Activated CD8-positive, alpha-beta memory T cell treated with anti-CD3 and anti-CD28 coated beads, Interleukin-2, amount 50 U/mL, for 1 hour (primary cell): ENCODE measurements around the gene PROSER3.

Experiments
- DNase-seq: peaks from one replicate; pipeline ENCODE4 v3.0.0-alpha.2; 2020; ENCODE audit errors: extremely low read depth

PROSER3 gene

GRCh38 chr19:35776102-35776788, 18.3 kb downstream of the PROSER3 start:
- no peak for DNase-seq

GRCh38 chr19:35777086-35777841, 19.3 kb downstream of the PROSER3 start:
- DNase-seq, result no peak

- DNase-seq, result no peak
Observed at GRCh38 chr19:35777961-35778360, 20.0 kb downstream of the PROSER3 start.

DNA sequence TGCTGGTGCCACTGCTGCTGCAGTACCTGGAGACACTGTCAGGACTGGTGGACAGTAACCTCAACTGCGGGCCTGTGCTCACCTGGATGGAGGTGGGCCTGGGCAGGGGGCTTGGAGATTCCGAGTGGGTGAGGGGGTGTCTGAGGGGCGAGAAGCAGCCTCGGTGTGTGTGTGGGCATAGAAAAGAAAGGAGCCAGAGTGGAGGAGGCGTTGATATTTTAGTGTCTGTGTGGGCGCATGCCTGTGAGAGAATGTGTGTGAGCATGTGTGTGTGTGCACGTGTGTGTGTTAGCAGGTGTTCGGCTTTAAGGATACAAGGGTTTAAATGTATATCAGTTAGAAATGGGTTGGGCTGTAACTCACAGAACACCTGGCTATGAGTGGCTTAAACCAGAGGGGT, 21.1 kb downstream of the PROSER3 start:
- no peak for DNase-seq

GRCh38 chr19:35780058-35780457, 22.1 kb downstream of the PROSER3 start:
- DNase-seq, result no peak

- DNase-seq, result no peak
Observed at GRCh38 chr19:35780717-35781116, 22.7 kb downstream of the PROSER3 start.

DNA sequence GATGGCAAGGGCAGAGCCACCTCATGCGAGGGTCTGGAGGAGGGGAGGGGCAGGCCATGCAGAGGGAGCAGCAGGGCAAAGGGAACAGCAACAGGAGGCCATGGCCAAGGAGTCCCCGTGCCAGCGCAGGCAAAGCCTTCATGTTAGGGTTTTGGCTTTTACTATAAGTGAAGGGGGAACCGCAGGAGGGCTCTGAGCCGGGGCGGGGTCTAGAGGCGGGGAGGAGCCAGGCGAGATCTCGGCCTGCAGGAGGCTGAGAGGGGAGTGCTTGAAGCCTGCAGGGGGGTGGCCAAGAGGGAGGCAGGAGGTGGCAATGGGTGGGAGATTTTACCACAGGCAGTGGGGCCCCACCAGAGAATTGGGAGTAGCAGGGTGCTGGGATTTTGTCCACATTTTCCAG, 23.7 kb downstream of the PROSER3 start:
- DNase-seq, result no peak

DNA sequence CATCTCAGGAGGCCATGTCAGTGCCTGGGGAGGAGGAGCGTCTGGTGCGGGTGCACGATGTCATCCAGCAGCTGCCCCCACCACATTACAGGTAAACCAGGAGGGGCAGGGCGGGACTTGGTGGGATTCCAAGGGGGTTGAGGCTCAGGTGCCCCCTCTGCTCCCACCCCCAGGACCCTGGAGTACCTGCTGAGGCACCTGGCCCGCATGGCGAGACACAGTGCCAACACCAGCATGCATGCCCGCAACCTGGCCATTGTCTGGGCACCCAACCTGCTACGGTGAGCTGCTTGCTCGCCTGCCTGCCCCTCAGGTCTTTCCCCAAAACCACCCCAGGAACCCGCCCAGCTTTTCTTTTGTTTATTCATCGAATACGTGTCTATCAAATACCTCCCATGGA, 24.6 kb downstream of the PROSER3 start:
- DNase-seq, result no peak

GRCh38 chr19:35783469-35784434, 25.8 kb downstream of the PROSER3 start:
- no peak for DNase-seq

DNA sequence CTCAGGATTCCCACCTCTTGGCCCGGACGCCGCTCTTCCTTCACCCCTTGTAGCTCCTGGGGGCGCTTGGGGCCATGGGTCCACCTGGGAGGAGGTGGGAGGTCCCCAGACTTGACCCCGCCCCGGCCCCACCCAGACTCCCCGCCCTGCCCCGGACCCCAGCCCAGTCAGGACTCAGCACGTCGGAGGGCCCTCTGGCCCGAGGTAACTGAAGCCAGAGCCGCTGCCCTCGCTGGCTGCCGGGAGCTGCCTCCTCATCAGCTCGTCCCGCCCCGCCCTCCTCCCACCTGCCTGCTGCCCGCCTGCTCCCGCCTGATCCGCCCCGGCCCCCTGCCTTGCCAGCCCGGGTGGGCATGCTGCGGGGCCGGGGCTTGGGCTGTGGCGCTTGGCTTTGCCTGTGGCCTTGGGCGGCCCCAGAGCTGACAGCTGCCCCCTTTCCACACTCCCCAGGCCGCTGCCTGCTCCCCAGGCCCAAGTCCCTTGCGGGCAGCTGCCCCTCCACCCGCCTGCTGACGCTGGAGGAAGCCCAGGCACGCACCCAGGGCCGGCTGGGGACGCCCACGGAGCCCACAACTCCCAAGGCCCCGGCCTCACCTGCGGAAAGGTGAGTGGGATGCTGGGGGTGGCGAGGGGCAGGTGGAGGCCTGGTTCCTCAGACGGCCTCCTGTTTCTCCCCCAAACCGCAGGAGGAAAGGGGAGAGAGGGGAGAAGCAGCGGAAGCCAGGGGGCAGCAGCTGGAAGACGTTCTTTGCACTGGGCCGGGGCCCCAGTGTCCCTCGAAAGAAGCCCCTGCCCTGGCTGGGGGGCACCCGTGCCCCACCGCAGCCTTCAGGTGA, 26.7 kb downstream of the PROSER3 start:
- DNase-seq, result no peak

GRCh38 chr19:35785339-35785627, 27.3 kb downstream of the PROSER3 start:
- no peak for DNase-seq

DNA sequence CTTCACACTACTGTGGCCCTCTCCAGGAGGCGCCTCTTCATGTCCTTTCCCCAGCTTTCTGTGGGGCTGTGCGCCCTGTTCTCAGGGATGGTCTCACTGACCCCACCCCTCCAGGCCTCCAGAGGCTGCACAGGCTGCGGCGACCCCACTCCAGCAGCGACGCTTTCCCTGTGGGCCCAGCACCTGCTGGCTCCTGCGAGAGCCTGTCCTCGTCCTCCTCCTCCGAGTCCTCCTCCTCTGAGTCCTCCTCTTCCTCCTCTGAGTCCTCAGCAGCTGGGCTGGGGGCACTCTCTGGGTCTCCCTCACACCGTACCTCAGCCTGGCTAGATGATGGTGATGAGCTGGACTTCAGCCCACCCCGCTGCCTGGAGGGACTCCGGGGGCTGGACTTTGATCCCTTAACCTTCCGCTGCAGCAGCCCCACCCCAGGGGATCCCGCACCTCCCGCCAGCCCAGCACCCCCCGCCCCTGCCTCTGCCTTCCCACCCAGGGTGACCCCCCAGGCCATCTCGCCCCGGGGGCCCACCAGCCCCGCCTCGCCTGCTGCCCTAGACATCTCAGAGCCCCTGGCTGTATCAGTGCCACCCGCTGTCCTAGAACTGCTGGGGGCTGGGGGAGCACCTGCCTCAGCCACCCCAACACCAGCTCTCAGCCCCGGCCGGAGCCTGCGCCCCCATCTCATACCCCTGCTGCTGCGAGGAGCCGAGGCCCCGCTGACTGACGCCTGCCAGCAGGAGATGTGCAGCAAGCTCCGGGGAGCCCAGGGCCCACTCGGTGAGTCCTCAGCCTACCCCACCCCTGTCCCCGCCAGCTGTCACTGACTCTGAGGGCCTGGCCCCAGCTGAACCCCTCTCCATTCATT, 28.6 kb downstream of the PROSER3 start:
- DNase-seq, result no peak

- no peak for DNase-seq
Observed at GRCh38 chr19:35787227-35787799, 29.3 kb downstream of the PROSER3 start.

GRCh38 chr19:35788205-35788960, 30.4 kb downstream of the PROSER3 start:
- DNase-seq, result no peak

DNA sequence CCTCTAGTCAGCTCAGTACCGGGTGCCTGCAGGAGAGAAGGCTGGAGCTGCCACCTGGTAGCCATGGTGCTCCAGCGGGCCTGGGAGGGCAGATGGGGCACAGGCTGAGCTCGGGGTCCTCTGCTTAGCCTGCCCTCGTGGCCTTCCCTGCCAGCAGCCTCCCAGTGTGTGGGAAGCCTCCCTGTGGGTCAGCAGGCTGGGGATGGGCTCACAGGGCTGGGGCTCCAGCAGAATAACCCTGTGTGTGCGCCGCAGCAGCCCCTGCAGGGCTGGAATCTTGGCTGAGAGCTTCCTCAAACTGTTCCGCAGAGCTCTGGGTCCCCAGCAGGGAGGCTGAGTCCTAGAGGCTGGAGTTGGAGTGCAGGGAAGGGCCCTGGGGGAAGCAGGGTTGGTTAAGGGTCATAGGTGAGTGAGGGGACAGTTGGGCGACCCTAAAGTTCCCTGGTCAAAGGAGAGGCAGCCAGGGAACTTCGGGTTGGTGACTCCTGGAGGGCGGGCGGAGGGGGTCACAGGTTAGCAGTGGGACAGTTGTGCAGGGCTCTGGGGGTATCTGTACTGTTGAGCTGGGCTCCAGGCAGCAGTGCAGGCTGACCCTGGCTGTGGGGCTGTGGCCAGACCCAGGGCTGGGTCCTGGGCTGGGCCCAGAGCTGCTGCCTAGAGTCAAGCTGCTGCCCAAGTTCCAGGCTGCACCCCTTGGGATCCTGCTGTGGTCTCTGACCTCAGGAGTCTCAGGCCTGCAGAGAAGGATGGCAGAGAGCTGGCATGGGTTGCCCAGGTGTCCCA, 31.4 kb downstream of the PROSER3 start:
- DNase-seq, result no peak

DNA sequence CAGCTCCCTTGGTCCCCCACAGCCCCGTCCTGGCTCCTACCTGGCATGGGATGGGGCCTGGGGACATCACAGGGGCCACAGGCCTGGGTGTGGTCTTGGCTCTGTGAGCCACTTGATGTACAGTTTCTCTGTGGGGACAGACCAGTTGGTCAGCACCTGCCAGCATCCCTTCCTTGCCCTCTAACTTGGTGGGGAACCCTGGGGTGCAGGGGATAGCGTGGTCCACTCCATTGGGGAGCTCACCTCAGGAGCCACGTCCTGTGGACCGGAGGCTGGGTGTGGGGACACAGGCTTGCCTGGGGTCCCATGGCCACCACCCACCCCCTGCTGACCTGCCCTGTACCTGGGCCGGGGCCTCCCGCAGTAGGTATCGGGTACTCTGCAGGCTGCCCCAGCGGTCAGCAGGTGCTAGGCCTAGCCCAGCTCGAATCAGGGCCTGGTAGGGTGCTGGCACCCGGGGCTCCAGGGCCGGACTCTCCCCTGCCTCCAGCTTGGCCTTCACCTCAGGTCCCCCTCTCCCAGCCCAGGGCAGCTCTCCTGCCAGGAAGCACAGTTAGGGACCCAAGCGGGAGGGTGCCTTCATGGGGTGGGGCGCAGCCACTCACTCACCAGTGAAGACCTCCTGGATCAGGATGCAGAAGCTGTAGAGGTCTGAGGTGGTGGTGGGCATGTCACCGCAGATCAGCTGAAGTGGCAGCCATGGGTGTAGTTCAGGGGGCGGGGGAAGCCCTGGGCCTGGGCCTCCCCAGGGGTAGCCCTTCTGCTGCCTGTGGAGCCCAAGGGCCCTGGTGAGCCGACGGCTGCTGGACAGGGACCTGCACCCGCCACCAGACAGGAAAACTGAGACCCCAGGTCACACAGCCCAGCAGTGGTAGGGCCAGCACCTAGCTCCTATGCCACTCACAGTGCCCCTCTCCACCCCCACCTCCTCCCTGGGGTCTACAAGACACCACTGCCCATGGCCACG, 32.3 kb downstream of the PROSER3 start:
- DNase-seq, result no peak

- DNase-seq, result no peak
Observed at GRCh38 chr19:35790981-35791813, 33.2 kb downstream of the PROSER3 start.
